Transverse colon (tissue), 4 donors: Measurements from ENCODE around the gene DMGDH. TPM values are rescaled to one million over a fixed set of nuclear protein-coding genes. Genes with fewer than 3 reads are reported as not detected.

Source experiments
- DNase-seq: peaks from one replicate; pipeline ENCODE4 v3.0.0-alpha.2; 2019
- H3K27ac ChIP-seq, 4 donors: fragments of 200-600 bp; sonication (generic); 2 replicates each; pipeline ENCODE4 v1.5.1; 2016 to 2018; ENCODE audit warnings: inconsistent platforms in 4 of 4
- H3K27me3 ChIP-seq: fragments of 200-600 bp; sonication (generic); 2 replicates; pipeline ENCODE4 v1.5.1; 2017; ENCODE audit warnings: inconsistent platforms
- H3K36me3 ChIP-seq, 4 donors: fragments of 200-600 bp; sonication (generic); 2 replicates each; pipeline ENCODE4 v1.5.1; 2017 to 2019; ENCODE audit warnings: inconsistent platforms in 4 of 4
- H3K4me1 ChIP-seq, 4 donors: fragments of 200-600 bp; sonication (generic); 2 replicates each; pipeline ENCODE4 v1.5.1; 2017 to 2020; ENCODE audit warnings: inconsistent platforms in 4 of 4
- H3K4me3 ChIP-seq, 4 donors: fragments of 200-600 bp; sonication (generic); 1 replicate in 1 of 4; 2 replicates in 3 of 4; pipeline versions ENCODE4 v1.5.1 to v1.6.1; 2017 to 2019; ENCODE audit warnings: inconsistent platforms in 4 of 4
- H3K9me3 ChIP-seq, 2 donors: fragments of 200-600 bp; sonication (generic); 2 replicates each; pipeline ENCODE4 v1.5.1; 2017 to 2019; ENCODE audit warnings: inconsistent platforms in 2 of 2
- CTCF ChIP-seq, 5 experiments: fragments of 200-600 bp in 3 of 5; fragments of 450-650 bp in 2 of 5; sonication (generic) in 3 of 5; IDR thresholded peaks; 1 replicate in 2 of 5; 2 replicates in 3 of 5; pipeline ENCODE4 v1.5.1; 2016 to 2017; ENCODE audit warnings: antibody characterized with exemption in 5 of 5, inconsistent platforms in 3 of 5, mild to moderate bottlenecking in 2 of 5, moderate library complexity in 1 of 5
- EP300 ChIP-seq: sonication (generic); formaldehyde crosslinking; IDR thresholded peaks from one replicate; pipeline ENCODE4 v1.6.1; 2017; ENCODE audit warnings: antibody characterized with exemption, low read depth
- POLR2A ChIP-seq: fragments of 450-650 bp; IDR thresholded peaks from one replicate; pipeline ENCODE4 v1.6.1; 2016; ENCODE audit warnings: antibody characterized with exemption, mild to moderate bottlenecking, moderate library complexity
- POLR2AphosphoS5 ChIP-seq, 3 donors: sonication (generic); formaldehyde crosslinking; IDR thresholded peaks; one replicate each; pipeline ENCODE4 v1.6.1; 2016; ENCODE audit warnings: antibody characterized with exemption in 3 of 3
- WGBS, 2 donors: methylation state at CpG; one replicate each; pipeline ENCODE4 v1.1.5; 2018; ENCODE audit warnings: low coverage in 1 of 2; 5-methylcytosine and 5-hydroxymethylcytosine counted together
- in situ Hi-C, 4 donors: fragments of 200-750 bp; cut with MboI; loops; one replicate each; pipeline versions ENCODE4 v1.15.0 to v1.15.1; 2017; ENCODE audit warnings: low sequenced_read_pairs in 3 of 4, low pct_ligation_motif_present in 1 of 4, low pct_unique_long_range_greater_than_20kb in 1 of 4
- intact Hi-C: fragments of 100-400 bp; cut with DNase I; formaldehyde crosslinking; loops from one replicate; pipeline ENCODE4 v1.15.1; 2023; ENCODE audit warnings: low total_unique reads
- total RNA-seq, 4 donors: library from RNA; depleted of rRNA; stranded (reverse); fragments of >200 nt; gene quantifications; one replicate each; pipeline ENCODE4 v1.1.0, GENCODE V29; 2016

Gene DMGDH
- total RNA-seq, 4 donors from 2014 or later = 0.41 to 2.7 TPM; not detected in 2

- intact Hi-C loops = no loop called here
- Histone ChIP-seq H3K27ac (no peak overlapping the region), H3K9me3 (no peaks in the 10 kb centered on the region), H3K36me3 (no peaks in the 10 kb centered on the region), H3K27me3 (no peaks in the 10 kb centered on the region), H3K4me1 (no peaks in the 10 kb centered on the region), H3K4me3 (no peak overlapping the region)
- in situ Hi-C loops = loop anchor here in 2 of 4 donors (25.0 kb wide), 1 partner anchor 448 kb away; no protein-coding TSS in a partner anchor
- no peak for DNase-seq
- TF ChIP-seq POLR2AphosphoS5 (IDR thresholded peaks at IDR 0.05) (no peak), CTCF (IDR thresholded peaks at IDR 0.05) (no peak), EP300 (no peak), POLR2A (no peak)
- 76% methylated on average over 2 of the region's 2 CpGs; no CpG with 5 or more reads in 1 of the 2 donors for WGBS, 2 donors
Observed at GRCh38 chr5:79014631-79015030, 54.8 kb downstream of the DMGDH start.

- in situ Hi-C loops = loop anchor here in 2 of 4 donors (25.0 kb wide), 1 partner anchor 450 kb away; no protein-coding TSS in a partner anchor
- H3K36me3 ChIP-seq = no peaks in the 10 kb centered on the region
- no peaks in the 10 kb centered on the region for H3K27me3 ChIP-seq
- TF ChIP-seq EP300 (no peak), POLR2A (no peak), POLR2AphosphoS5 (IDR thresholded peaks at IDR 0.05) (no peak)
- intact Hi-C loops = no loop called here
- DNase-seq = no peak
- H3K9me3 ChIP-seq = no peaks in the 10 kb centered on the region
- no peak overlapping the region for H3K27ac ChIP-seq
- H3K4me3 ChIP-seq = no peak overlapping the region
- no peaks in the 10 kb centered on the region for H3K4me1 ChIP-seq
Observed at GRCh38 chr5:79011869-79012268, 57.6 kb downstream of the DMGDH start.

GRCh38 chr5:79011219-79011836, 58.1 kb downstream of the DMGDH start:
- intact Hi-C loops (no loop called here), in situ Hi-C loops (loop anchor here in 2 of 4 donors (25.0 kb wide), 1 partner anchor 451 kb away; no protein-coding TSS in a partner anchor)
- H3K4me1 ChIP-seq = no peaks in the 10 kb centered on the region
- H3K27me3 ChIP-seq = no peaks in the 10 kb centered on the region
- no peaks in the 10 kb centered on the region for H3K36me3 ChIP-seq
- no peak overlapping the region for H3K27ac ChIP-seq
- WGBS, 2 donors = 83 to 89% methylated on average over 1 of the region's 1 CpG
- no peak for TF ChIP-seq EP300
- no peak for TF ChIP-seq POLR2AphosphoS5 (IDR thresholded peaks at IDR 0.05)
- no peak for TF ChIP-seq CTCF (IDR thresholded peaks at IDR 0.05)
- no peak for TF ChIP-seq POLR2A
- no peaks in the 10 kb centered on the region for H3K9me3 ChIP-seq
- no peak overlapping the region for H3K4me3 ChIP-seq
- no peak for DNase-seq

GRCh38 chr5:79008362-79008761, 61.1 kb downstream of the DMGDH start:
- Histone ChIP-seq H3K4me3 (no peak overlapping the region), H3K4me1 (no peaks in the 10 kb centered on the region), H3K27ac (no peak overlapping the region), H3K9me3 (no peaks in the 10 kb centered on the region), H3K27me3 (no peaks in the 10 kb centered on the region), H3K36me3 (no peaks in the 10 kb centered on the region)
- TF ChIP-seq POLR2A (no peak), POLR2AphosphoS5 (IDR thresholded peaks at IDR 0.05) (no peak), CTCF (IDR thresholded peaks at IDR 0.05) (no peak), EP300 (no peak)
- in situ Hi-C loops = loop anchor here in 2 of 4 donors (25.0 kb wide), 1 partner anchor 454 kb away; no protein-coding TSS in a partner anchor
- WGBS, 2 donors = 0 to 89% methylated on average over 1 to 3 of the region's 3 CpGs
- intact Hi-C loops = no loop called here
- no peak for DNase-seq
